HEK293 (cell line): ENCODE results near the gene TLCD3A.

ENCODE experiments used
- CTCF ChIA-PET: fragments of 350-600 bp; formaldehyde crosslinking; extraction: SDS; loops from one replicate; lab custom pipeline; 2021; ENCODE audit warnings: antibody characterized with exemption; lab: Yijun Ruan, JAX
- POLR2A ChIA-PET: fragments of 300-600 bp; formaldehyde crosslinking; extraction: SDS; loops from one replicate; lab custom pipeline; 2020; ENCODE audit warnings: antibody characterized with exemption, inconsistent platforms; lab: Yijun Ruan, JAX
- H3K27ac ChIP-seq: fragments of 200-500 bp; sonication (Bioruptor generic); 2 replicates; pipeline ENCODE4 v1.5.1; 2014; ENCODE audit warnings: low read depth, low read length, control low read depth, inconsistent platforms; ENCODE audit errors: extremely low read depth
- H3K36me3 ChIP-seq, 2 experiments: fragments of 200-500 bp in 1 of 2; sonication (Bioruptor generic) in 1 of 2; 1 replicate in 1 of 2; 2 replicates in 1 of 2; pipeline ENCODE4 v1.5.1; 2014 to 2017; ENCODE audit warnings: inconsistent platforms in 2 of 2, low read length in 2 of 2; ENCODE audit not compliant: control insufficient read depth in 2 of 2, insufficient read depth in 1 of 2
- H3K4me1 ChIP-seq: fragments of 200-500 bp; sonication (Bioruptor generic); 2 replicates; pipeline ENCODE4 v1.5.1; 2014; ENCODE audit warnings: mild to moderate bottlenecking, low read length, inconsistent platforms; ENCODE audit not compliant: control insufficient read depth, insufficient read depth
- H3K4me3 ChIP-seq: 2 replicates; pipeline ENCODE4 v1.5.1; 2011; ENCODE audit warnings: low read depth, mild to moderate bottlenecking, control low read depth, low read length, moderate library complexity
- H3K9me3 ChIP-seq: fragments of 200-500 bp; sonication (Bioruptor generic); 2 replicates; pipeline ENCODE4 v1.5.1; 2014; ENCODE audit warnings: low read depth, low read length, inconsistent platforms; ENCODE audit not compliant: control insufficient read depth, insufficient read depth
- ATF2 ChIP-seq: fragments of 450-650 bp; formaldehyde crosslinking; IDR thresholded peaks from 2 replicates; pipeline ENCODE4 v1.5.1; 2016; ENCODE audit warnings: missing biosample characterization, missing genetic modification characterization, low read depth
- GLIS1 ChIP-seq: fragments of 450-650 bp; formaldehyde crosslinking; IDR thresholded peaks from 2 replicates; pipeline ENCODE4 v1.5.1; 2016; ENCODE audit warnings: missing biosample characterization, missing genetic modification characterization
- SCRT1 ChIP-seq: fragments of 450-650 bp; formaldehyde crosslinking; IDR thresholded peaks from 2 replicates; pipeline ENCODE4 v1.5.1; 2016; ENCODE audit warnings: missing biosample characterization, missing genetic modification characterization, borderline replicate concordance
- SCRT2 ChIP-seq: fragments of 450-650 bp; formaldehyde crosslinking; IDR thresholded peaks from 2 replicates; pipeline ENCODE4 v1.5.1; 2016; ENCODE audit warnings: missing biosample characterization, missing genetic modification characterization
- SETDB1 ChIP-seq: IDR thresholded peaks from one replicate; pipeline ENCODE4 v1.6.1; 2017; ENCODE audit warnings: mild to moderate bottlenecking, low read length, moderate library complexity, mixed read lengths; ENCODE audit not compliant: insufficient read length
- WT1 ChIP-seq: fragments of 450-650 bp; formaldehyde crosslinking; IDR thresholded peaks from 2 replicates; pipeline ENCODE4 v1.5.1; 2016; ENCODE audit warnings: missing biosample characterization, missing genetic modification characterization
- ZBTB17 ChIP-seq: fragments of 450-650 bp; formaldehyde crosslinking; IDR thresholded peaks from 2 replicates; pipeline ENCODE4 v1.5.1; 2016; ENCODE audit warnings: missing biosample characterization, missing genetic modification characterization
- ZEB2 ChIP-seq: fragments of 450-650 bp; formaldehyde crosslinking; IDR thresholded peaks from 2 replicates; pipeline ENCODE4 v1.5.1; 2016; ENCODE audit warnings: missing biosample characterization, missing genetic modification characterization
- ZNF16 ChIP-seq: fragments of 450-650 bp; formaldehyde crosslinking; IDR thresholded peaks from 2 replicates; pipeline ENCODE4 v1.5.1; 2016; ENCODE audit warnings: low read depth, missing biosample characterization, missing genetic modification characterization
- ZNF350 ChIP-seq: fragments of 450-650 bp; formaldehyde crosslinking; IDR thresholded peaks from 2 replicates; pipeline ENCODE4 v1.5.0; 2017; ENCODE audit warnings: missing biosample characterization, mild to moderate bottlenecking, missing genetic modification characterization
- ZNF501 ChIP-seq: fragments of 450-650 bp; formaldehyde crosslinking; IDR thresholded peaks from 2 replicates; pipeline ENCODE4 v1.5.1; 2016; ENCODE audit warnings: missing biosample characterization, missing genetic modification characterization
- ZNF544 ChIP-seq: fragments of 450-650 bp; formaldehyde crosslinking; IDR thresholded peaks from 2 replicates; pipeline ENCODE4 v1.5.0; 2017; ENCODE audit warnings: missing biosample characterization, missing genetic modification characterization
- ZNF600 ChIP-seq: fragments of 450-650 bp; formaldehyde crosslinking; IDR thresholded peaks from 2 replicates; pipeline ENCODE4 v1.5.1; 2016; ENCODE audit warnings: missing biosample characterization, missing genetic modification characterization
- ZNF629 ChIP-seq: fragments of 450-650 bp; formaldehyde crosslinking; IDR thresholded peaks from 2 replicates; pipeline ENCODE4 v1.5.1; 2017; ENCODE audit warnings: missing biosample characterization, missing genetic modification characterization
- ZNF792 ChIP-seq: fragments of 450-650 bp; formaldehyde crosslinking; IDR thresholded peaks from 2 replicates; pipeline ENCODE4 v1.5.1; 2016; ENCODE audit warnings: missing biosample characterization, missing genetic modification characterization

The TLCD3A gene

GRCh38 chr17:718075-718474 lies 14.3 kb upstream of the TLCD3A start:
- Histone ChIP-seq H3K36me3 (peaks cover 0 to 3% of the 10 kb centered on the region in 2 experiments), H3K27ac (no peak overlapping the region), H3K4me1 (peaks cover 7% of the 10 kb centered on the region; the same call in 1 of the 2 replicates), H3K4me3 (no peak overlapping the region), H3K9me3 (no peaks in the 10 kb centered on the region)
- ChIA-PET CTCF (interaction anchor here (0.6 to 1.1 kb wide), 4 partner anchors 263 to 357 kb away, joined by 3 read pairs; no protein-coding TSS in a partner anchor), POLR2A (interaction anchor here (0.9 kb wide), 1 partner anchor 19 kb away, joined by 3 read pairs; no protein-coding TSS in a partner anchor)
- TF ChIP-seq SCRT2 (tag by site-specific recombination) (peak; percentile 85), ATF2 (tag by site-specific recombination) (no peak), SCRT1 (tag by site-specific recombination) (peak; percentile 70)

- no peaks in the 10 kb centered on the region for H3K9me3 ChIP-seq
- ChIA-PET CTCF (interaction anchor here (0.5 to 1.3 kb wide), 4 partner anchors 21 to 309 kb away, joined by 3 to 4 read pairs (median 3); partner anchors contain the start of gene TIMM22), POLR2A (no interaction called here)
- no peak overlapping the region for H3K4me3 ChIP-seq
- no peak overlapping the region for H3K27ac ChIP-seq
- peaks cover 0 to 3% of the 10 kb centered on the region in 2 experiments for H3K36me3 ChIP-seq
- H3K4me1 ChIP-seq = peaks cover 7% of the 10 kb centered on the region; the same call in 1 of the 2 replicates
- TF ChIP-seq WT1 (tag by site-specific recombination) (peak; percentile 62), ZNF792 (tag by site-specific recombination) (peak; percentile 96), ZNF629 (tag by site-specific recombination) (0 out of 2 replicates have a peak, but pooled peaks have one; percentile 10), ZEB2 (tag by site-specific recombination) (peak; percentile 53; the same call in 1 of the 2 replicates), ZNF600 (peak; percentile 55), ZNF501 (tag by site-specific recombination) (no peak)
Observed at GRCh38 chr17:720706-721539, 11.5 kb upstream of the TLCD3A start.

GRCh38 chr17:721540-721937 lies 10.9 kb upstream of the TLCD3A start:
- CTCF ChIA-PET = interaction anchor here (0.5 to 1.3 kb wide), 4 partner anchors 21 to 309 kb away, joined by 3 to 4 read pairs (median 3); partner anchors contain the start of gene TIMM22

GRCh38 chr17:725084-725483 lies 7.3 kb upstream of the TLCD3A start:
- ChIA-PET CTCF (no interaction called here), POLR2A (no interaction called here)
- TF ChIP-seq ZNF350 (tag by site-specific recombination) (no peak), SETDB1 (peak; percentile 31), ZNF544 (tag by site-specific recombination) (no peak), WT1 (tag by site-specific recombination) (no peak)
- no peak overlapping the region for H3K27ac ChIP-seq
- H3K4me3 ChIP-seq = no peak overlapping the region
- no peaks in the 10 kb centered on the region for H3K9me3 ChIP-seq
- no peaks in the 10 kb centered on the region for H3K4me1 ChIP-seq
- H3K36me3 ChIP-seq = no peaks in the 10 kb centered on the region; a peak in 1 of 3 replicates

More at GRCh38 chr17:721540-721937, 10.9 kb upstream of the TLCD3A start:
- POLR2A ChIA-PET = interaction anchor here (1.4 kb wide), 1 partner anchor 30 kb away, joined by 3 read pairs; no protein-coding TSS in a partner anchor
- TF ChIP-seq ZNF16 (tag by site-specific recombination) (no peak), ZBTB17 (tag by site-specific recombination) (peak; percentile 85), GLIS1 (0 out of 2 replicates have a peak, but pooled peaks have one; percentile 19)
- no peak overlapping the region for H3K4me3 ChIP-seq
- H3K9me3 ChIP-seq = no peaks in the 10 kb centered on the region
- H3K4me1 ChIP-seq = peaks cover 4% of the 10 kb centered on the region; the same call in 1 of the 2 replicates
- H3K36me3 ChIP-seq = peaks cover 0 to 3% of the 10 kb centered on the region in 2 experiments
- H3K27ac ChIP-seq = no peak overlapping the region
